T-helper 1 cell treated with Interleukin-12 subunit alpha and Interleukin-12 subunit beta and Interleukin-4 antibody, amounts not matched to agents 30 ng/mL and 1 ng/mL, for 36 hours (primary cell): Measurements from ENCODE around the gene TFDP2. TPM values are rescaled to one million over a fixed set of nuclear protein-coding genes. Genes with fewer than 3 reads are reported as not detected.
"Not testable (repeated sequence)": the region's sequence is repeated elsewhere in the genome, so short reads cannot be mapped to it uniquely, and the experiment has no call there.

Source experiments
- intact Hi-C: fragments of 100-400 bp; cut with micrococcal nuclease; formaldehyde crosslinking; loops from one replicate; pipeline ENCODE4 v1.15.1; 2024
- total RNA-seq: library from RNA; stranded (reverse); gene quantifications from 2 replicates; pipeline ENCODE4 v1.2.3, GENCODE V29; 2022

Gene TFDP2
- total RNA-seq, 1 donor from 2014 or later: 28.2 TPM

DNA sequence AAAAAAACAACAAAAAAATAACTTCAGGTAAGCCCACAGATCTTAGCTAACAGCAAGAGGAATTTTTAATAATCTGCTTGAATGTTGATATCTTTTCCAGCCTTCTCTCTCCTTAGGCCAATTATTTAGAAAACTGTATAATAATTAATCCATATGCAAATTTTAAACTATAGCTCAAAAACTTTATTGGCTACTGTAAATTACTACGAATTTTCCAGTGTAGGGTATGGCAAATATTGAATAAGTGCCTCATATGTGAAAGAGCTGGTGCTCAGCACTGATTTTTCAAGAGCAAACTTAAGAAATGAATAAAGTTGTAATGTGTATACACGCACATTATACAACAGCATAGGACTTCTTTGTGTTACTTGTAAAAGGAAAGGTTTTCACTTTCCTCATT, 123.0 kb downstream of the TFDP2 start:
- intact Hi-C loops: loop anchor here (5.0 to 10.0 kb wide), 3 partner anchors 478 to 1946 kb away; partner anchors contain the start of genes DIPK2A and TRPC1

DNA sequence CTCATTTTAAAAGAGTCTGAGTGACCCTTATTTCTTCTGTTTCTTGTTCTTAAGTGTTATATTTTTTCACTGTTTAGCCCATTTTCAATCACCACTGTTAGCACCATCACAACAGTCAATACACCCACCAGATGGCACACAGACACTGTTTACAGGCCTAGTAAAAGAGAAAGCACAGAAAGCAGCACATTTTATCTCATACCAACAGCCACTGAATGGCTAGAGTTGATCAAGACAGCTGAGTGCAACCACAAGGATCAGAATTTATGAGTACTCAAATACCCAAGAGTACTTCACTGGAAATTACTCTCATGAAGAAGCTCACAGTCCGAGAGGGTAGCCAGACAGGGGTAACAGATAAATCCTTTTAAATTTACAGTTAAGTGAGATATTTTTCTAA, 127.0 kb downstream of the TFDP2 start:
- intact Hi-C loops: loop anchor here (1.0 to 10.0 kb wide), 4 partner anchors 104 to 702 kb away; partner anchors contain the start of gene TRPC1

DNA sequence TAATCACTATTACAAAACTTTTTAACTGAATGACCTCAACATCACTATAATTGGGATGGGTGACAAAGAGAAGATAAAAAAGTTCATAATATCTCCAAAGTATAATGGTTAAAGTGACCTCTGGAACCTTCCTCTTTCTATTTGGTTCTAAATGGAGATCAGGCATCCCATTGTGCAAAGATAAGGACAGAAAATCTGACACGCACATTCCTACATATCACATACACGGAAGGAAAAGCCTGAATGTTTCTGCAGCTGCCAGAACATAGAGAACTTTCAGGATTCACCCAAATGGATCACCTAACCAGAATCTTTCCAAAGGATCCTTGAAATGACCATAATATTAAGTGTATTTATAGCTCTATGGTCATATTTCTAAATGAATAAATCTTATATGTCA, 128.2 kb downstream of the TFDP2 start:
- intact Hi-C loops: loop anchor here (10.0 kb wide), 2 partner anchors 484 to 704 kb away; partner anchors contain the start of gene TRPC1

DNA sequence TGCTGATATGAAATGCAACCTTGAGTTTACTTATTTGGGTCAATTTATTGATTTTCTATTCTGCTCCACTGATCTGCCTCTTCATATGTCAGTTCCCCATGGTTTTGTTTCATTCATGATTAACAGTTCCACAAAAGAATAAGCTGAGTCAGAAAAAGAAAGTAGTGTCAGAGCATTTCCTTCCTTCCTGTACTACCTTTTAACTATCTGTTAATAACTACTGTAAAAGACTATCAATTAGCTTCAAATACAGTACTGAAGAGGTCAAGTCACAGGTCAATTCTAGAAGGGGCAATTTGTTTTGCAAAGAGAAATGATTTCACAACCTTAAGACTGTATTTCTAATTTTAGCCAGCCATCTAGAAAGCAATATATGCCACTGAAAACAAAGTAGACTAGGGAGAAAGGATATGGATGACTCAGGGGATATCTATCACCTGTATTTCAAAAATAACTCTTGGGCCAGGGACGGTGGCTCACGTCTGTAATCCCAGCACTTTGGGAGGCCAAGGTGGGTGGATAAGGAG, 129.5 kb downstream of the TFDP2 start:
- intact Hi-C loops: loop anchor here (10.0 kb wide), 2 partner anchors 485 to 705 kb away; partner anchors contain the start of gene TRPC1

DNA sequence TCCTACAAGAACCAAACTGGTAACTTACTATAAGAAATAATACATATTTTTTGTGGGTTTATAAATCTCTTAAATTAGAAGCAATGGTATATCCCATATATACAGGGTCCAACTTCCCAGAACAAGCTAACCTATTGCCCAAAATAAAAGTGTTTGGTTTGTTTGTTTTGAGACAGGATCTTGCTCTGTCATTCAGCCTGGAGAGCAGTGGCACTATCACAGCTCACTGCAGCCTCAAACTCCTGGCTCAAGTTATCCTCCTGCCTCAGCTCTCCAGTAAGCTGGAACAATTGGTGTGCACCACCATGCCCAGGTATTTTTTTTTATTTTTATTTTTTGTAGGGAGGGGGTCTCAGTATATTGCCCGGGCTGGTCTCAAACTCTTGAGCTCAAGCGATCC, 135.4 kb downstream of the TFDP2 start:
- intact Hi-C loops: no loop called here

DNA sequence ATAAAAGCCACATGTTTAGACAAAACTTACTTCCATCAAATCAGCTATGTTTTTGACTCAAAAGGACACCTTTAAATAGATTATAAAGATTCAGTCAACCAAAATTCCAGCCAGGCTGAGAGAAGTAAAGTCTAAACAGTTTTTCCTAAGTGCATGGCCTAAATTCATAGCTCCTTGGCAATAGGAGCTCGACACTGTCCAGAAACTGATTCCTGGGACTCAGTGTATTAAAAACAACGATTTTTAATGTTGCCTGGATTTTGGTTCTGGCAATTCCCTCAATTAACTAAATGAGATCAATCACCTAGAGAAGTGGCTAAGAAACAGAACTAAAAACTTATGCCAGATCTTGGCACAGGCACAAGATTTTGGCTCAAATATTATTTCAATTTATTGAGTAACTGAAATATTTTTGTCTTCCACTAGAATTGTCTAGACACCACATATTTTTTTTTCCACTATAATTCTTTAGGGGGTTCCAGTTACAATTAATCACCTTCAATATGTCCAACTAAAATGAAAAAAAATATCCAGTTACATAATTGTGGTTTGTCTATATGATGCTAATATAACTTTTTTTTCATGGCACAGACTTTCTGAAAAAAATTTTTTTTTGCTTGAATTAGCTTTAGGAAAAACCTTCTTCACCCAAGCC, 135.9 kb downstream of the TFDP2 start:
- intact Hi-C loops: no loop called here

DNA sequence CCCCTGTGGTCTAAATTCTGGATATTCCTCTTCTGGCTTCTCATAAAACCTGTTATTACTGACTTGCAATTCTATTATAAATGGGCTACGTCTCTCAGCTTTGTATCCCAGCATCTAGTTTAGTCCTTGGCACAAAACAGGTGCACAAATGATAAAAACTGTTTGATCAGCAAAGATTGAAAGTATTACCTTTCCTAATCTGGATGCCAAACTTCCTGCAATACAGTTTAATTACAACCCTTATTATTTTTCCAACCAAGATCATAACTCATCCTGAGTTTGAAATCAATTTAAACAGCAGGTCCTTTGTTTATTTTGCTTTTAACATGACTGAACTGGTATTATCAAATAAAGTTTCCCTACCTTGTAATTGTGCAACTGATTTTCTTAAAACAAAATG, 140.3 kb downstream of the TFDP2 start:
- intact Hi-C loops: no loop called here

DNA sequence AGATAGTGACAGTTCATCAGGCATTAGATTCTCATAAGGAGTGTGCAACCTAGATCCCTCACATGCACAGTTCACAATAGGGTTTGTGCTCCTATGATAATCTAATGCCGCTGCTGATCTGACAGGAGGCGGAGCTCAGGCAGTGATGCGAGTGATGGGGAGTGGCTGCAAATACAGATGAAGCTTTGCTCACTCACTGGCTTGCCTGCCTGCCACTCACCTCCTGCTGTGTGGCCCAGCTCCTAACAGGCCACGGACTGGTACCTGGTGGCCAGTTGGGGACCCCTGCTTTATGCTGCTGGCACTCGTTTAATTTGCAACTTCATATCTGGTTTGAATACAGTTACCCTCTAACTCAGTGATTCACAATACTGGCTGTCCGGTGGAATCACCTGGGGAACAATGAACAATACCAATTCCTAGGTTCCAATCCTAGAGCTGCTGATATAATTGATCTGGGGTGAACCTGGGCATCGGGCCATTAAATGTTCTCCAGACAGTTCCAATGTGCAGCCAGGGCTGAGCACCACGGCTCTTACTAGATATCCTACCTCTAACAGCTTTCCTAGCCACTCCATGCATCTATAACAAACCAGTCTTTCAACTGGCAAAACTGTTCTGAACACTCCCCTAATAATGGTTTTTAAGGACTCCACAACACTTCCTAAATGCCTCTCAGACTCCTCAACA, 141.5 kb downstream of the TFDP2 start:
- intact Hi-C loops: no loop called here

DNA sequence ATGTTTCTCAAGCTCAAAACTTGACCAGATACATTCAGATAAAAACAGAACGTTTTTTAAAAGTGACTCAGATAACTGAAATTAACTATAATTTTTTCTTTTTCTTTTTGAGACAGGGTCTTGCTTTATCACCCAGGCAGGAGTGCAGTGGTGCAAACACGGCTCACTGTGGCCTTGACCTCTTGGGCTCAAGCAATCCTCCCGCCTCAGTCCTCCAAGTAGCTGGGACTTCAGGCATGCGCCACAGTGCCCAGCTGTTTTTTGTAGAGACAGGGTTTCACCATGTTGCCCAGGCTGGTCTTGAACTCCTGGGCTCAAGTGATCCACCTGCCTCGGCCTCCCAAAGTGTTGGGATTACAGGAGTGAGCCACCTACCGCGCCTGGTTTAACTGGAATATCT, 144.4 kb downstream of the TFDP2 start:
- intact Hi-C loops: not testable (repeated sequence)

DNA sequence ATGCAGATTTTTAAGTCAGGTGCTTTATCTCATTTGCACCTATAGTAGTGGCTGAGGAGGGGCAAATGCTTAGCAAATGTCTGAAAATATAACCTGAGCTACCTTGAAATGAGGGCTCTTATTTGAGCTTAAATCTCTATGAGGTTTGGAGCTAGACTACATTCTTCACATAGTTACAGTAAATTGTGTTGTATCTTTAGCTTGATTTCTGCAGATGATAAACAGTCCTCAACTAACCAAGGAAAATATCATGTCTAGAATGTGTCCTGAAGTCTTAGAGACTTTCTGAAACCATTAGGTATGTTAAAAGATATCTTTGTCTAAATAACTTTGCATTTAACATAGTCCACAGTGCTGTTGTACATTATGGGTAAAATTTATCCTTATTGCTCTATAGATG, 145.3 kb downstream of the TFDP2 start:
- intact Hi-C loops: no loop called here

DNA sequence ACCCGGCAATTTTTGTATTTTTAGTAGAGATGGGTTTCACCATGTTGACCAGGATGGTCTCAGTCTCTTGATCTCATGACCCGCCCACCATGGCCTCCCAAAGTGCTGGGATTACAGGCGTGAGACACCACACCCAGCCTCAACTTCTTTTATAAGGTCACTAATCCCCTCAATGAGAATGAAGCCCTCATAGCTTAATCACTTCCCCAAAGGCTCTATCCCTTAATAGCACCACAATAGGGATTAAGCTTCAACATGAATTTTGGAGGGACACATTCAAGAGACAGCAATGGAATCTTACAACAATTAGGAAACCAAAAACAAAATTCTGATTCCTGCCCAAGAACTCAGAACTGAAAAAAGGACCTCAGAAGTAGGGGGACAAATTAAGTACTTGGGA, 146.1 kb downstream of the TFDP2 start:
- intact Hi-C loops: no loop called here

DNA sequence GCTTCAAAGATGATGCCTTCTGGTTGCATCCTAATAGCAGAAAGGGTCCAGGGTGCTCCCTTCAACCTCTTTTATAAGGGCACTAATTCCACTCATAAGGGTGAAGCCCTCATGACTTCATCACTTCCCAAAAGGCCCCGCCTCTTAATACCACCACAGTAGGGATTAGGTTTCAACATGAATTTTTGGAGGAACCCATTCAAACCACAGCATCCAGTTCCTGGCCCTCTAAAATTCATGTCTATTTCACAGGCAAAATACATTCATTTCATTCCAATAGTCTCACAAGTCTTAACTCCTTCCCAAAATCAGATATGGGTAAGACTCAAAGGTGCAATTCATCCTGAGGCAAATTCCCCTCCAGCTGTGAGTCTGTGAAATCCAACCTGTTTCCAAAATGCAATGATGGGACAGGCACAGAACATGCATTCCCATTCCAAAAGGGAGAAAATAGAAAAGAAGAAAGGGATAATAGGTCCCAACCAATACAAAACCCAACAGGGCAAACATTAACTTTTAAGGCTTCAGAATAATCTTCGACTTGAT, 148.9 kb downstream of the TFDP2 start:
- intact Hi-C loops: no loop called here

DNA sequence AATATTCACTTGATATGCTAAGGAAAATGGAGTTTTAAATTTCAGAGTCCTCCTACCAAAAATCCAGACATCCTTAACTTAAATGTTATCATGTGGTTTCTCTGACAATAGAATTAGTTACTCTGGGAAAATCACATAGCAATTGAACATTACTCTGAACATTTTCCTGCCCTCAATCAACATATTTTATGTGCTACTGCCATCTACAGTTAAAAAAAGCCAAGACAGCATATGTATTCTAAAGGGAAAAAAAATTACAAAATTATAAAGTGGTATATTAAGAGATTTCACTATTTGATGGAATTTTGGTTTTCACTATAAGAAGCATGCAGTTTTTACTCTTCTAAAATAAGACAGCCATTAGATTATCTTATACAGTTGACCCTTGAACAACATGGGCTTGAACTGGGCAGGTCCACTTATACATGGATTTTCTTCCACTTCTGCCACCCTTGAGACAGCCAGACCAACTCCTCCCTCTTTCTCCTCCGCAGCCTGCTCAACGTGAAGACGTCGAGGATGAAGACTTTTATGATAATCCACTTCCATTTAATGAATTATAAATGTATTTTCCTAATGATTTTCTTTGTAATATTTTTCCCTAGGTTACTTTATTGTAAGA, 150.6 kb downstream of the TFDP2 start:
- intact Hi-C loops: loop anchor here (1.0 to 2.0 kb wide), 5 partner anchors 36 to 538 kb away; partner anchors contain the start of gene RNF7

DNA sequence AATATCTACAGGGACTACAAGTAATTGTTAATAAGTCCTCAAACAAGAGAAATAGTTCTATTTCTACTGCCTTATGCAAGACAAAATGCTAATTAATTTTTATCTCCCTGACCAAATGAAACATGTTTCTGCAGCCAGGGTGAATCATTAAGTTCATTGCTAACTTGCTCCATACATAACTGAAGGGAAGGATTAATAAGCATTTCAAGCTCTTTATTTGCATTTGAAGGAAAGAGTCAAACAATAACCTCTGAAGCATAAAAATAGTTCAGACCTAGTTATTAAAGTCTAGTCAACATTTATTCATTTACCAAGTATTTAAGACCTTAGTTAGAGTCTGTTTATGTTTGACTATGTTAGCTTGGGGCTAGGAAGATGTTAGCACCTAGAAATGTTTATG, 152.9 kb downstream of the TFDP2 start:
- intact Hi-C loops: no loop called here

DNA sequence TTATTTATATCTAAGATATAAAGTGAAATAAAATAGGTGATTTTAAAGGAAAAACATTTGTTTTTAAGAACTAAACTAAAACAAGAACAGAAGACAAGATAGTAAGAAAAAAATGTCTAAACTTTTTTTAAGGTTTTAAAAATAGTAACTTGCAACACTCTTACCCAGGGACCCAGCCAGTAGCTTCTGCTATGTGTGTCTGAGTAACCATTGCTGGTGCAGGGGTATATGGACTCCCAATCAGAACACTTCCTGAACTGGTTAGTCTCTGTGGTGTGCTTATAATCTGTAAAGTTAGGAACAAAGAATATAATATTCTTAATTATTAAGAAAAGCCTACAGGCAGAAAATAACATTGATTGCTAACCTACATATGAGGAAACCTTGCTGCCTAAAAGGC, 154.5 kb downstream of the TFDP2 start:
- intact Hi-C loops: no loop called here

DNA sequence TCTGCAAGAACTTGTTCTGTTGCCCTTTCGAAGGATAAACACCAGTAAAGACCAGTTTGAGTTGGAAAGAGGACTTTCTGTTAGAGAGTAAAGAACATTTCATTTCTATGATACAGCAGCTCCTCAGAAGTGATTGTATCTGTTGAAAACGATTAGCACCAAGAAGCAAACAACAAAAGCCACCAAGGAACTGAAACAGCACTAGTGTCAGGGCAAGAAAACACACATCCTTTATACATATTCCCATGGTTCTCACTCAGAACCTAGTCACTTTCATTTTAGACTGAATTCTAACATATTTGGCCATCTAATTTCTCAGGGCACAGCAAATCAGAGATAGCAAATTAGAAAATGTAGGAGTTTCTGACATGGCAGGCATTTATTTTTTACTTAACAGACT, 156.8 kb downstream of the TFDP2 start:
- intact Hi-C loops: no loop called here

DNA sequence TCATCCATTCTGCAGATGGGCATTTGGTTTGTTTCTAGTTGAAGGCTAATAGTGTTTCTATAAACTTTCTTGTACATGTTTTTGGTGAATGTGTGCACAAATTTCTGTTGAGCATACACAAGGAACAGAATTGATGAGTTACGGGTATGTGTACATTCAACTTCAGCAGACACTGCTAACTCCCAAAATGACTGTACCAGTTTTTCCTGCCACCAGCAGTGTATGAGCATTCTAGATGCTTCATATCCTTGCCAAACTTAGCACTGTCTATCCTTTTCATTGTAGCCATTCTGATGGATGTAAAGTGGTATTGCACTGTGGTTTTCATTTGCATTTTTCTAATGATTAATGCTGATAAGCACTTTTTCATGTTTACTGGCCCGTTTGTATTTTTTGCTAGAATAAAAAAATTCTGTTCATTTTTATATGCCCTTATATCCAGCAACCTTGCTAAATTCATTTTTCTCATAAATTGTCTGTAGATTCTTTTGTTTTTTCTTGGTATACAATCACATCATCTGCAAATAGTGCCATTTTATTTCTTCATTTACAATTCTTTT, 162.7 kb downstream of the TFDP2 start:
- intact Hi-C loops: no loop called here

DNA sequence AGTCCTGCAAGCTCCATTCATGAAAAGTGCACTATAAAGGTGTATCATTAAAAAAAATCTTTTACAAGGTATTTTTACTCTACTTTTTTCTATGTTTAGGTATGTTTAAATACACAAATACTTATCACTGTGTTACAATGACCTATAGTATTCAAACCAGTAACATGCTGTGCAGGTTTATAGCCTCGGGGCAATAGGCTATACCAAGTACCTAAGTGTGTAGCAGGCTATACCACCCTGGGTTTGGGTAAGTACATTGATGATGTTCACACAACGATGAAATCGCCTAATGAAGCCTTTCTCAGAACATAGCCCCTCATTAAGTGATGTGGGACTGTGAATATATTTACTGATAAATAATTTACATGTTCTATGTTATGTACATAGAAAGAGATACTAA, 168.3 kb downstream of the TFDP2 start:
- intact Hi-C loops: no loop called here

DNA sequence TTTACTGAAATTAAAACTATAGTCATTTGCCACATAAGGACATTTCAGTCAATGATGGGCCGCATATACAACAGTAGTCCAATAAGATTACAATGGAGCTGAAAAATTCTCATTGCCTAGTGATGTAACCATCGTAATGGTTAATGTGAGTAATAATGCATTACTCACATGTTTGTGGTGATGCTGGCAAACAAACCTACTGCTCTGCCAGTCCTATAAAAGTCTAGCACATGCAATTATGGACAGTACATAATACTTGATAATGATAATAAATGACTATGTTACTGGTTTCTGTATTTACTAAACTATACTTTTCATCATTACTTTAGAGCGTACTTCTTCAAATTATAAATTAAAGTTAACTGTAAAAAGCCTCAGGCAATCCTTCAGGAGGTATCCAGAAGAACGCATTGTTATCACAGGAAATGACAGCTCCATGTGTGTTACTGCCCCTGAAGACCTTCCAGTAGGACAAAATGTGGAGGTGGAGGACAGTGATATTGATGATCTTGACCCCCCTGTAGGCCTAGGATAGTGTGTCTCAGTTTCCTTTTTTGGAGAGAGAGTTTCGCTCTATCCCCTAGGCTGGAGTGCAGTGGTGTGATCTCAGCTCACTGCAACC, 170.2 kb downstream of the TFDP2 start:
- intact Hi-C loops: no loop called here

DNA sequence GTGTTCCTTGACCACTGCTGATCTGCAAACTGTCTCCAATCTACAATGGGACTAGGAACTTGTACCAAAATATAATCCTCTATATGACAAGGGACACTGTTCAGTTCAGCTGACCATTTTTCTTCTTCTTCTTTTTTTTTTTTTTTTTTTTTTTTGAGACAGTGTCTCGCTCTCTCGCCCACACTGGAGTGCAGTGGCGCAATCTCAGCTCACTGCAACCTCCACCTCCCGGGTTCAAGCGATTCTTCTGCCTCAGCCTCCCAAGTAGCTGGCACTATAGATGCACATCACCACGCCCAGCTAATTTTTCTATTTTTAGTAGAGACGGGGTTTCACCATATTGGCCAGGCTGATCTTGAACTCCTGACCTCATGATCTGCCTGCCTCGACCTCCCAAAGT, 174.6 kb downstream of the TFDP2 start:
- intact Hi-C loops: not testable (repeated sequence)

DNA sequence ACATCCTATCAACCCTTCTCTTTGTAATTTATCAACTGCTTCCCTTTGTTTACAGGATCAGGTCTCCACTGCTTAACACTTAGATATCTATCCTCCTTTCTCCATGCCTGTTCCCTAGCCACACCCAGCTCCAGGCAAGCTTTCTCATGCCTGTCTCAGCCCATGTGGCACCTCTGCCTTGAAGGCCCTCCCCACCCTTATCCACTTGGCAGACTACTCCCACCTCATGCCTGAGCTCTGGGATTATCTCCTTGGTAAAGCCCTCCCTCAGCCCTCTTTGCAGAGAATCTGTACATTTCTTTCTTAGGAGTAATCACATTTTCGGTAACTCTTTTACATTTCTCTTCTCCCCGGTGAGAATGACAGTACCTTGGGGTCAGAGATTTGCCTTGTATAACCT, 176.9 kb downstream of the TFDP2 start:
- intact Hi-C loops: no loop called here
